Ishikawa (cell line): ENCODE data around the gene TIAM2.
A peak's percentile ranks its signal among the peaks of the same experiment; 100 is the strongest.

Experiments used
- CEBPB ChIP-seq: IDR thresholded peaks from 2 replicates; pipeline ENCODE4 v1.6.1; 2012
- CREB1 ChIP-seq: IDR thresholded peaks from 2 replicates; pipeline ENCODE4 v1.6.1; 2012; ENCODE audit warnings: low read depth
- EGR1 ChIP-seq: IDR thresholded peaks from 2 replicates; pipeline ENCODE4 v1.6.1; 2012
- EP300 ChIP-seq: IDR thresholded peaks from 2 replicates; pipeline ENCODE4 v1.6.1; 2012; ENCODE audit warnings: borderline replicate concordance
- FOXM1 ChIP-seq: IDR thresholded peaks from 2 replicates; pipeline ENCODE4 v1.6.1; 2012; ENCODE audit warnings: low read depth, borderline replicate concordance
- MAX ChIP-seq: IDR thresholded peaks from 2 replicates; pipeline ENCODE4 v1.6.1; 2012
- NFIC ChIP-seq: IDR thresholded peaks from 2 replicates; pipeline ENCODE4 v1.6.1; 2012
- RAD21 ChIP-seq: IDR thresholded peaks from 2 replicates; pipeline ENCODE4 v1.6.1; 2012; ENCODE audit warnings: low read depth
- REST ChIP-seq: IDR thresholded peaks from 2 replicates; pipeline ENCODE4 v1.6.1; 2012; ENCODE audit warnings: low read depth, mild to moderate bottlenecking
- TAF1 ChIP-seq: IDR thresholded peaks from 2 replicates; pipeline ENCODE4 v1.6.1; 2012; ENCODE audit warnings: low read depth, mild to moderate bottlenecking
- TCF12 ChIP-seq: IDR thresholded peaks from 2 replicates; pipeline ENCODE4 v1.6.1; 2012; ENCODE audit warnings: low read depth
- TEAD4 ChIP-seq: IDR thresholded peaks from 2 replicates; pipeline ENCODE4 v1.6.1; 2012
- USF1 ChIP-seq: IDR thresholded peaks from 2 replicates; pipeline ENCODE4 v1.6.1; 2012
- YY1 ChIP-seq: IDR thresholded peaks from 2 replicates; pipeline ENCODE4 v1.6.1; 2012; ENCODE audit warnings: low read depth
- ZBTB7A ChIP-seq: IDR thresholded peaks from 2 replicates; pipeline ENCODE4 v1.6.1; 2012; ENCODE audit warnings: low read depth

Gene TIAM2

GRCh38 chr6:155112757-155113156 lies 117.6 kb downstream of the TIAM2 start:
- TF ChIP-seq NFIC (no peak), MAX (no peak), YY1 (no peak), TCF12 (no peak), CEBPB (no peak), USF1 (no peak), RAD21 (no peak), EP300 (no peak), FOXM1 (no peak), TEAD4 (no peak), TAF1 (no peak), REST (no peak), EGR1 (no peak)

- no peak for TF ChIP-seq TAF1
- no peak for TF ChIP-seq MAX
- TF ChIP-seq USF1 = no peak
- no peak for TF ChIP-seq ZBTB7A
- TF ChIP-seq TEAD4 = no peak
- TF ChIP-seq RAD21 = no peak
- TF ChIP-seq EGR1 = no peak
- TF ChIP-seq NFIC = no peak
- TF ChIP-seq CREB1 = no peak
- TF ChIP-seq FOXM1 = no peak
- TF ChIP-seq CEBPB = no peak
- no peak for TF ChIP-seq REST
- no peak for TF ChIP-seq TCF12
- TF ChIP-seq YY1 = no peak
- TF ChIP-seq EP300 = no peak
Observed at GRCh38 chr6:155115893-155116570, 120.9 kb downstream of the TIAM2 start.

GRCh38 chr6:155116571-155116910 lies 121.4 kb downstream of the TIAM2 start:
- no peak for TF ChIP-seq YY1
- TF ChIP-seq USF1 = no peak
- no peak for TF ChIP-seq CEBPB
- no peak for TF ChIP-seq REST
- TF ChIP-seq TEAD4 = no peak
- TF ChIP-seq NFIC = no peak
- no peak for TF ChIP-seq CREB1
- no peak for TF ChIP-seq MAX
- TF ChIP-seq RAD21 = no peak
- no peak for TF ChIP-seq EGR1
- TF ChIP-seq FOXM1 = no peak
- no peak for TF ChIP-seq TAF1
- no peak for TF ChIP-seq EP300

GRCh38 chr6:155117256-155117655 lies 122.1 kb downstream of the TIAM2 start:
- TF ChIP-seq EP300 (0 out of 2 replicates have a peak, but pooled peaks have one; percentile 27), FOXM1 (no peak), TEAD4 (peak; percentile 80), TCF12 (0 out of 2 replicates have a peak, but pooled peaks have one; percentile 37), TAF1 (no peak), RAD21 (0 out of 2 replicates have a peak, but pooled peaks have one; percentile 5), MAX (peak; percentile 43; the same call in 1 of the 2 replicates), YY1 (peak; percentile 49; the same call in 1 of the 2 replicates), USF1 (no peak), NFIC (no peak)
